Smooth muscle cell (in vitro differentiated cells): ENCODE data around the gene SLC39A10. TPM values are rescaled to one million over a fixed set of nuclear protein-coding genes. Genes with fewer than 3 reads are reported as not detected.

Experiments used
- DNase-seq: peaks from one replicate; lab custom pipeline; 2025; ENCODE audit not compliant: unreplicated experiment; lab: John Stamatoyannopoulos, UW
- H2AFZ ChIP-seq: fragments of 200-600 bp; sonication (generic); 2 replicates; pipeline ENCODE4 v1.6.0; 2016; ENCODE audit warnings: antibody characterized with exemption, low read depth, mild to moderate bottlenecking
- H3F3A ChIP-seq: fragments of 200-600 bp; sonication (generic); 2 replicates; pipeline ENCODE4 v1.6.0; 2017; ENCODE audit warnings: antibody characterized with exemption, low read depth
- H3K27ac ChIP-seq: fragments of 200-600 bp; sonication (generic); 2 replicates; pipeline ENCODE4 v1.5.1; 2016; ENCODE audit warnings: low read depth, mild to moderate bottlenecking
- H3K27me3 ChIP-seq: fragments of 200-600 bp; sonication (generic); 2 replicates; pipeline ENCODE4 v1.6.1; 2016; ENCODE audit warnings: low read depth, mild to moderate bottlenecking
- H3K36me3 ChIP-seq: fragments of 200-600 bp; sonication (generic); 2 replicates; pipeline ENCODE4 v1.5.1; 2016; ENCODE audit warnings: low read depth
- H3K4me1 ChIP-seq: fragments of 200-600 bp; sonication (generic); 2 replicates; pipeline ENCODE4 v1.5.1; 2016; ENCODE audit warnings: low read depth
- H3K4me2 ChIP-seq: fragments of 200-600 bp; sonication (generic); 2 replicates; pipeline ENCODE4 v1.6.0; 2016; ENCODE audit warnings: mild to moderate bottlenecking
- H3K4me3 ChIP-seq: fragments of 200-600 bp; sonication (generic); 2 replicates; pipeline ENCODE4 v1.5.1; 2016; ENCODE audit warnings: mild to moderate bottlenecking
- H3K79me2 ChIP-seq: fragments of 200-600 bp; sonication (generic); 2 replicates; pipeline ENCODE4 v1.6.0; 2016; ENCODE audit warnings: low read depth, mild to moderate bottlenecking
- H3K9ac ChIP-seq: fragments of 200-600 bp; sonication (generic); 2 replicates; pipeline ENCODE4 v1.6.0; 2016; ENCODE audit warnings: low read depth
- H3K9me3 ChIP-seq: fragments of 200-600 bp; sonication (generic); replicated peaks from 2 replicates; pipeline ENCODE4 v1.5.1; 2016; ENCODE audit warnings: low read depth
- H4K20me1 ChIP-seq: fragments of 200-600 bp; sonication (generic); 2 replicates; pipeline ENCODE4 v1.6.0; 2016; ENCODE audit warnings: low read depth
- WGBS: methylation state at CpG from one replicate; pipeline ENCODE4 v1.1.7; 2016; ENCODE audit warnings: low lambda C conversion rate; 5-methylcytosine and 5-hydroxymethylcytosine counted together
- polyA plus RNA-seq: library from polyadenylated mRNA; unstranded; fragments of >200 nt; fragmentation: Nextera tagmentation; extraction: Ambion mirVana; gene quantifications from 2 replicates; pipeline ENCODE4 v1.2.1, GENCODE V29; 2016
- total RNA-seq: library from RNA; depleted of rRNA; stranded (reverse); fragments of >200 nt; gene quantifications from 2 replicates; pipeline ENCODE4 v1.2.3, GENCODE V29; 2014
- TF ChIP-seq, protein P1 (sequence below): fragments of 200-600 bp; sonication (generic); IDR thresholded peaks from 2 replicates; pipeline ENCODE4 v1.5.1; 2017; ENCODE audit warnings: borderline replicate concordance, mild to moderate bottlenecking, antibody characterized with exemption; ENCODE audit not compliant: insufficient read depth, poor library complexity, severe bottlenecking

Gene SLC39A10
- total and polyA plus RNA-seq, 2 experiments from 2014 or later: 15.6 to 81.2 TPM

DNA sequence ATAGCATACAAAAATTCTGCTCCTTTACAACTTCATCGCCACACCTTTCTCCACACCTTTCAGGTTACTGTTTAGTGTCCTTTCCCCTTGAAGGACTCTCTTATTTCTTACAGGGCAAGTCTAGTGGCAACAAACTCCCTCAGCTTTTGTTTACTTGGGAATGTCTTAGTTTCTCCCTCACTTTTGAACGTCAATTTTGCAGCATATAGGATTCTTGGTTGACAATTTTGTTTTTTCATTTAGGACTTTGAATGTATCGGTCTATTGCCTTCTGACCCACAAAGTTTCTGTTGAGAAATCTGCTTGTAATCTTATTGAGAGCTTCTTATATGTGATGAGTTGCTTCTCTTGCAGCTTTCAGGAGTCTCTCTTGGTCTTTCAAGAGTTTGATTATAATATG lies 43.5 kb downstream of the SLC39A10 start:
- no peak overlapping the region for H3K4me2 ChIP-seq
- no peaks in the 10 kb centered on the region for H3K27me3 ChIP-seq
- H3K9me3 ChIP-seq: peaks cover 8% of the 10 kb centered on the region
- TF ChIP-seq, protein P1, sequence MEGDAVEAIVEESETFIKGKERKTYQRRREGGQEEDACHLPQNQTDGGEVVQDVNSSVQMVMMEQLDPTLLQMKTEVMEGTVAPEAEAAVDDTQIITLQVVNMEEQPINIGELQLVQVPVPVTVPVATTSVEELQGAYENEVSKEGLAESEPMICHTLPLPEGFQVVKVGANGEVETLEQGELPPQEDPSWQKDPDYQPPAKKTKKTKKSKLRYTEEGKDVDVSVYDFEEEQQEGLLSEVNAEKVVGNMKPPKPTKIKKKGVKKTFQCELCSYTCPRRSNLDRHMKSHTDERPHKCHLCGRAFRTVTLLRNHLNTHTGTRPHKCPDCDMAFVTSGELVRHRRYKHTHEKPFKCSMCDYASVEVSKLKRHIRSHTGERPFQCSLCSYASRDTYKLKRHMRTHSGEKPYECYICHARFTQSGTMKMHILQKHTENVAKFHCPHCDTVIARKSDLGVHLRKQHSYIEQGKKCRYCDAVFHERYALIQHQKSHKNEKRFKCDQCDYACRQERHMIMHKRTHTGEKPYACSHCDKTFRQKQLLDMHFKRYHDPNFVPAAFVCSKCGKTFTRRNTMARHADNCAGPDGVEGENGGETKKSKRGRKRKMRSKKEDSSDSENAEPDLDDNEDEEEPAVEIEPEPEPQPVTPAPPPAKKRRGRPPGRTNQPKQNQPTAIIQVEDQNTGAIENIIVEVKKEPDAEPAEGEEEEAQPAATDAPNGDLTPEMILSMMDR: no peak
- H3K4me3 ChIP-seq: no peak overlapping the region
- no peak overlapping the region for H2AFZ ChIP-seq
- peaks cover 46% of the 10 kb centered on the region for H3K79me2 ChIP-seq
- WGBS: over 99% methylated on average over 3 of the region's 3 CpGs
- H3F3A ChIP-seq: no peaks in the 10 kb centered on the region
- no peak for DNase-seq
- no peak overlapping the region for H3K27ac ChIP-seq
- H4K20me1 ChIP-seq: peaks cover 29% of the 10 kb centered on the region
- H3K9ac ChIP-seq: no peak overlapping the region
- no peaks in the 10 kb centered on the region for H3K4me1 ChIP-seq
- H3K36me3 ChIP-seq: peaks cover 6% of the 10 kb centered on the region

DNA sequence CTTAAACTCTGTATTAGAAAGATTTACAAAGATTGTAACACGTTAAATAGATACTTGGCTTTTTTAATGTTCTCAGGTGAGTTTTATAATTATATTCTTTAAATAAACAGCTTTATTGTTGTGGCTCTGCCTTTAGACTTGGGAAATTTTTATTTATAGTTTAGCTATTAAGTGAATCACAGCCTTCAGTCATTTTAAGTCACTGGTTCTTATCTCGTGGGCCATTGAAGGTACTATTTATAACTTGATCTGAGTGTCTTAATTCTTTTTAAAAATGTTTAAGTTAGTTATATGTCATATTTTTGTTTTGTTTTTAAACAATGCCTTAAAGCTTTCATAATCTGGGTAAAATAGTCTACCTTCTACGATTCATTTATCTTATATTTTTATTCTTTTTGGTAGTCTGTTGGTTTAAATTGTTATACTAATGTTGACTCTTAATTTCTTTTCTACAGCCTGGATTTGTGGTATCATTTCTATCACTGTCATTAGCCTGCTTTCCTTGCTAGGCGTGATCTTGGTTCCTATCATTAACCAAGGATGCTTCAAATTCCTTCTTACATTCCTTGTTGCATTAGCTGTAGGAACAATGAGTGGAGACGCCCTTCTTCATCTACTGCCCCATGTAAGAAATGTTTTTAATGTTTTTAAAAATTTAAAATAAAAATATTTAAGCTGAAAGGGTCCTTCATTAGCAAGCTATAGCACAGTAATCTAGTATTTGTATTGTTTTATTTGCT lies 49.3 kb downstream of the SLC39A10 start:
- no peak overlapping the region for H3K4me3 ChIP-seq
- 52% methylated on average over 5 of the region's 5 CpGs for WGBS
- H3K27ac ChIP-seq: no peak overlapping the region
- no peak overlapping the region for H3K9ac ChIP-seq
- H4K20me1 ChIP-seq: peaks cover 22% of the 10 kb centered on the region
- TF ChIP-seq, protein P1: no peak
- H3K36me3 ChIP-seq: no peaks in the 10 kb centered on the region
- H2AFZ ChIP-seq: no peak overlapping the region
- DNase-seq: no peak
- H3K4me1 ChIP-seq: peaks cover 11% of the 10 kb centered on the region
- no peaks in the 10 kb centered on the region for H3F3A ChIP-seq
- H3K4me2 ChIP-seq: no peak overlapping the region
- H3K79me2 ChIP-seq: peaks cover 11% of the 10 kb centered on the region
- H3K9me3 ChIP-seq: no peaks in the 10 kb centered on the region
- no peaks in the 10 kb centered on the region for H3K27me3 ChIP-seq

DNA sequence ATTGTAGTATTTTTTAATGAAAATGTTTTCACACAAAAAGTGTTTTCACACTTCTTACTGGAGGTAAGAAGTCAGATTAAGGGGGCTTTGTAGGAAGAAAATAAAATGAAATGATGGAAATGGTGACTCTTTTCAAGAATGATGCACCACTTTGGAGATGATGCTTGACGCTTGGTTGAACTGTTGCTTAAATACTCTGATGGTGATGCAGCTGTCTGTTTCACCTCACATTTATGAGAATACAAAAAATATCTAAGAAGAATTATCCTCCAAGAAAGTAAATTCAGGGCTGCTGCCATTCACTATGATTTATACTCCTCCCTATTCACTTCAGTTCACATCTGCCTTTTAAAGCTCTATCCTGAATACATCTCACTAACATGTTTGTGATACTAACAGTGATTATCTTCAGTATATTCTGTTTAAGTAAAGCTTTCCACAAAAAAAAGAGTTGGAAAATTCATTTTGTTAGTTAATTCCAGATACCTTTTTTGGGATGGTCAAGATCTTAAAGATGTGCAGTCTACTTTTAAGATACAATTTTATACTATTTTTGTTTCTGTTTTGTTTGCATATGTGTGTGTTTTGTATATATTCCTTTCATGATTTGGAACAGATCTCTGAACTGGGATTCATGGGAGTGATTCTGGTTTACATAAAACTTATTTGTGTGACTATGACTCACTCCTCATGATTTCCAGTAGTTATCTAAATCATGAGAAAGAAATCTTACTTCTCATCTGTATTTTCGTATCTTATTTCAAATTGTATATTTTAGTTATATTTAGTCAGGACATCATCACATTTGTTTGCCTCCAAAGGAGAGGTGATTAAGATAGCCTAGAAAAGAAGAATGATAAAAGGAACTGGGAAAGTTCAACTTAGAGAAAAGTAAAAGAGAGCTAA lies 53.1 kb downstream of the SLC39A10 start:
- Histone ChIP-seq H3K9ac (no peak overlapping the region), H3K4me3 (no peak overlapping the region), H3K4me1 (peaks cover 11% of the 10 kb centered on the region), H3K4me2 (no peak overlapping the region), H3K79me2 (peaks cover 5% of the 10 kb centered on the region), H2AFZ (no peak overlapping the region), H4K20me1 (peaks cover 15% of the 10 kb centered on the region), H3K9me3 (no peaks in the 10 kb centered on the region), H3K36me3 (peaks cover 3% of the 10 kb centered on the region), H3K27ac (no peak overlapping the region), H3K27me3 (no peaks in the 10 kb centered on the region), H3F3A (no peaks in the 10 kb centered on the region)
- 77% methylated on average over 2 of the region's 2 CpGs for WGBS
- DNase-seq: no peak
- TF ChIP-seq, protein P1: no peak
